DLD1 (cell line): ENCODE measurements around the gene CTDSP2.
"Not testable (repeated sequence)": the region's sequence is repeated elsewhere in the genome, so short reads cannot be mapped to it uniquely, and the experiment has no call there.

Experiments used
- in situ Hi-C: cut with HindIII; loops from 2 replicates; pipeline ENCODE4 v1.10.0; 2017; ENCODE audit warnings: low sequenced_read_pairs

Gene CTDSP2

DNA sequence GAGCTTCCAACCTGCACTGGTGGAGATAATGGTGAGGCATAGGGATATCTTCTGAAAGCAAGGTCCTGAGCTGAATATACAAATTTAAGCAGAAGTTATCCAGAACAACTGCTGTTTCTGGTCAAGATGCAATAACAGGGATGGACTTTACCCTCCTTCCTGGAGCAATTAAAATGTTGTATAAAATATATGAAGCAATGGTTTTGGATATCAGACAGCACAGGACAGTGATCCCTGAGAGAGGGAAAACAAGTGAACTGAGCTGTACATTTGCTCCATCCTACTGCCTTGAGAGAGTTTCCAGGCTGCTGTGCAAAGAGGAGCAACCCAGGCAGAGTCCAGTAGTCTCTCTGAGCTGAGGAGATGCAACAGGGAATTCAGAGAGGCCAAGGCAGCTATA, 36.0 kb upstream of the CTDSP2 start:
- in situ Hi-C loops: no loop called here

DNA sequence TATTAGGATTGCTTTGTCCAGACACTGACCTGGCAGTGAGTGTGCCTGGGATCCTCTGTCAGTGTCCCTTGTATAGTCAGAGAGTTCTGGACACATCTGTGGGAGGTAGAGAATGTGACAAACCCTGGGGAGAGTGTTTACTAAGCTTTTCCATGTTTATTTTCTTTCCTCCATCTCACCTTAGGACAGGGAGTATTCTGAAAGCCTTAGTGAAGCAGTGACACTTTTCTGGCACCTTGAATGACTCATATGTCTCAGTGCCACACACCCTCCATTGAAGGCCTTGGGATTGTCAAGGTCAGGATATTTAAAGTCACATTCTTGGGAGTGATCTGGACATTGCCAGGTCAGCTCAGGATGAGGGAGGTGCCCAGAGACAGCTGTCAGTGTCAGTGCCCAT, 34.9 kb upstream of the CTDSP2 start:
- in situ Hi-C loops: no loop called here

DNA sequence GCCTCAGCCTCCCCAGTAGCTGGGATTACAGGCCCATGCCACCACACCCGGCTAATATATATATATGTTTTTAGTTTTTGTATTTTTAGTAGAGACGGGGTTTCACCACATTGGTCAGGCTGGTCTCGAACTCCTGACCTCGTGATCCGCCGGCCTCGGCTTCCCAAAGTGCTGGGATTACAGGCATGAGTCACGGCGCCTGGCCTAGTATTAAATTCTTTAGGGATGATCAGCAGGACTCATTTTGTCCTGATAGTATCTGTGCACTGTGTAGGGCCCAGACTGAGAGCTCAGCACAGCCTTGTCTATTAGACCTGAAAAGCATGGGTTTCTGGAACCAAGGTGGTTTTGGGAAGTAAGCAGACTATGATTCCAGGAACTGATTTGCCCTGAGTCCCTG, 34.5 kb upstream of the CTDSP2 start:
- in situ Hi-C loops: not testable (repeated sequence)

DNA sequence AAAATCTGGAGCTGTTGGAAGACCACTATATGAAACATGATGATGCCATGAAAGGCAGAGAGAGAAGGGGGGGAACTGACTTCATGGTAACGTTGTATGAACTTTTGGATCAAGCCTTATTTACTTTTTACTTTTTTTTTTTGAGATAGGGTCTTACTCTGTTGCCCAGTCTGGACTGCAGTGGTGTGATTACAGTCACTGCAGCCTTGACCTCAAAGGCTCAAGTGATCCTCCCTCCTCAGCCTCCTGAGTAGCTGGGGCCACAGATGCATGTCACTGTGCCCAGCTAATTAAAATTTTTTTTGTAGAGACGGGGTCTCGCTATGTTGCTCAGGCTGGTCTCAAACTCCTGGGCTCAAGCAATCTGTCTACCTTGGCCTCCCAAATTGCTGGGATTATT, 31.3 kb upstream of the CTDSP2 start:
- in situ Hi-C loops: loop anchor here (10.0 kb wide), 1 partner anchor 63 kb away; the partner anchor contains the start of gene AVIL

DNA sequence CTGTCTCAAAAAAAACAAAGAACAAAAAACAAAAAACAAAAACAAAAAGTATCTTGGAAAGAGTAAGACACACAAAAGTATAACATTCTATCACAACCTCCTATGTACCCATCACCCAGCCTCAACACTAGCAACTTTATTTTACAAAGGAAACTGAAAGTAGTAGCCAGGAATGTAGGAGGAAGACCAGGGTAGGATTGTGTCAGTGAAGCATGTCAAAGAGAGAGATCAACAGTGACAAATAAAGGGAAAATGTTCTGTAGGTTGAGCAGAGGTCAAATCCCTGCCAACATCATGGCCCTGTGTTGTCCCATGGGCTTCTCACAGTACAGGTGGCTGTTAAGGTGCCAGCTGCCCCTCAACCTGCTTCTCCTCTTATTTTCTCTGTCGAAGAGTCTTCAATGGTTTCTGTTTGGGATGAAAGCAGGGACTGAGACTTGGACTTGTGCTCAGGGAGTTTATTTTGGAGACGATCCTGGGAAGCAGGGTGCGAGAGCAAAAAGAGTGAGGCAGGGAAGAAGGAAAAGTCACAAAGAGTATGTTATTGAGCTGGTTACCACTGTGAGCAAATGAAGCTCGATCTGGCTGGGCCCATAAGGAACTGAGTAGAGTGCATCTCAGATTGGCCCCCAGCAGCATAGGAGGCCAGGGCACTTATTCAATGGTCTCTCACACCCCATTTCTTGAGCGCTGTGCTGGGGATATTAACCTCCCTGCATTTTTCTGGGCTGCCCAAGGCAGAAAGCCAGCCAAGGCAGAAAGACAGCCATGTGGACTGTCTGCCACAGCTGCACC, 29.4 kb upstream of the CTDSP2 start:
- in situ Hi-C loops: loop anchor here (10.0 kb wide), 1 partner anchor 61 kb away; the partner anchor contains the start of gene AVIL

DNA sequence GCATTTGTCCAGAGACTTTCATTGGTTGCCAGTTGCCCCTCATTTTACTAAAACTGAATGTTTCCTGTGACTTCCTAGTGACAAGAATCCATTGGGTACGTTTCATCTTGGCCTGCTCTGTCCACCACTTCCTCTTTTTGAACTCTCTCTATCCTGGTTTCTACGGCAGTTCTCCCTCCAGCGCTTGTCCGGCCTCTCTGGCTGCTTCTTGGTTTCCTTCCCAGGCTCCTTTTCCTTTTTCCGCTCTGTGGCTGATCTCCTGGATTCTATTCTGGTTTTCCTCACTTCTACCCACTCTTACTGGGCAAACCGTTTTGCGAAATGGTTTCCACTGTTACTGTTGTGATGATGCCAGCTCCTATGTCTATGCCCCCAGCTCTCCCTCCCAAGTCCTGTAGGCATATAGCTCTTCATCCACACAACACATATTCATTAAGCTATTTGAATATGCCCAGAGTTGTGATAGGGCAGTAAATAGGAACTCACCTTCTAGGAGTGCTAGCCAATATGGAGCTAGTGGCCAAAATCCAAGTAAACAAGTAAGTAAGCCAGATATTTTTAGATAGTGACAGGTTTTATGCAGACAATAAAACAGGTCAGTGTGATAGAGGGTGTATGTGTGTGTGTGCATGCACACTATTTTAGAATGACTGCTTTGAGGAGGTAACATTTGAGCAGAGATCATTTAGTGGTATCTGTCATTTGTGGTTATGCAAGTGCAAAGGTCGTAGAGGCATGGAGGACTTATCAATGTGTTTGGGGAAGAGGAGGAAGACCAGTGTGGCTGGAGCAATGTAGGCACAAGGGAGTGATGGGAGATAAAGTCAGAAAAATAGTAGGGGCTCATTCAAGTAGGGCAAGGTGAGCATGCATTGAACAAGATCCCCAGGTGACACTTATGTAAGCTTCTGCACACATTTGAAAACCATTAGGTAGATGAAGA, 27.9 kb upstream of the CTDSP2 start:
- in situ Hi-C loops: loop anchor here (10.0 kb wide), 1 partner anchor 60 kb away; the partner anchor contains the start of gene AVIL

DNA sequence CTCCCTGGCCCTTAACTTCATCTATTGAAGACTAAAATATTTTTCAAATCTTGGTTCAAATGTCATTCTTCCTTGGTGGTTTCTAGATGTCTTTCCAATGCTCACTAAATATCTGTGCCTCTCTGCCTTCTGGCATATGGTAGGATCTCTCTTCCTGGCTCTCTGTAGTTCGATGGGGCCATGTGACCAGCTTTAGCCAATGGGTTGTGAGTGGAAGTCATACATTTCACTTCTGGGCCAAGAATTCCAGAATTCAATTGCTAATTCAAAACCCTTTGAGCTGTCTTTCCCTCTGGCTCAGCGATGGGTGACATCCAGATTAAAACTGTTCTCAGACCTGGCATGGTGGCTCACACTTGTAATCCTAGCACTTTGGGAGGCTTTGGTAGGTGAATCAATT, 25.8 kb upstream of the CTDSP2 start:
- in situ Hi-C loops: loop anchor here (10.0 kb wide), 1 partner anchor 58 kb away; the partner anchor contains the start of gene AVIL

DNA sequence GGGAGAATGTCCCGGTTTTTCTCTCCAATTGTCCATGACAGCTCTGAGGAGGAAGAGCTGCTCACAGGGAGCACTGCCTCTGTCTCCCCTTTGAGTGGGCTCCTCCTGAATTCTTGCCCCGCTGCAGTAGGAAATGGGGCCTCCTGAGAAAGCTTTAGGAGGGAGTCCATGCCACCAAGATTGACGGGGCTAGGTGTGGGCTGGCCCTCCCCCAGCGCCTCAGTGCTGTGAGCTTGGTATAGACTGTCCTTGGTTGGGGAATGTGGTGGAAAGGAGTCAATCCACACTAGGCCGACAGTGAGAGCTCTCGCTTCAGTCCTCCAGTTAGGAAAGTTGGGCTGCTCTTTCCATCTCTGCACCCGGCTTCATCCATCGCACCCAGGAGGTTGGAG, 23.4 kb upstream of the CTDSP2 start:
- in situ Hi-C loops: loop anchor here (10.0 kb wide), 1 partner anchor 55 kb away; the partner anchor contains the start of gene AVIL

DNA sequence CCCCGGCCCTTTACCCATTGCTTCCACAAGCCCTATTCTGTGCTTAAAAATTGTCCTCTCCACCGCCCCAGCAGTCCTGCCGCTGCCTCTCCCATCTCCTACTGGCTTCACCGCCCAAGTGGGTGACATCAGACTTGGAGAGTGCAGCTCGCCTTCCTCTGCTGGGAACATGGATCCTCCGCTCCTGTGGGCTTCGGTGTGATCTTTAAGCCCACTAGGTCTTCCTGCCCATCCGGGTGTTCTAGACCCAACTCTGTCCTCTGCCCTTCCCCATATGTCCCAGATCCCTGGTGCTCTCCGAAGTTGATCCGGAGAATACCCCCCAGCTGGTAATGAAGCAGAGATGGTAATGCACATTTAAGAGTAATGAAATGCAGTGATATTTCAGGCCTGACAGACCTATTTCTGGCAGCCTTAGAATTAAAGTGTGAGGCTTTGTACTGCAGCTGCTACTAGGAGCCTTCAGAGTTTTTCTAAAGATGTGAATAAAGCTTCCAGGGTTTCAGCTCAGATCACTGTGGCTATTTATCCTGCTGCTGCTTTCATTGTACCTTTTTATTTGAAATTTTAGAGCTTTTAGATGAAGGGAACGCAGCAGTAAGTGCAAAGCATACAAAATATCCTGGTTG, 22.9 kb upstream of the CTDSP2 start:
- in situ Hi-C loops: no loop called here

DNA sequence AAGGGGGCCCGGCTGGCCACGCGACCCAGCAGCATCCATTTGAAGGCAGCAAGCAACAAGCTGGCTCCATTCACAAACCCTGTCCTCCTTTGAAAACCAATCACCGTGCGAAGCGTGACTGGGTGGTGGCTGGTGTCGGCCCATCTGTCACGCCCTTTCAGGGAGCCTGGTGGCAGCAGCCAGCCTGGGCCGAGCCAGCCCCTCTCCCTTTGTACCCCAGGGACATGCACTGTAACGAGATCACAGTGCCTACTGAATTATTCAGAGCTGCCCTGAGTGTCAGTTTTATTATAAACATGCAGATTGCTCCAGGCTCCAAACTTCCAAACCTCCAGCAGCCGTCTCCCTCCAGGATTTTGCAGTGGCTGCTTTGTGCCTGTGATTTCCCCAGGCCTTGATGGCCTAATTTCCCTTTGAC, 22.3 kb upstream of the CTDSP2 start:
- in situ Hi-C loops: no loop called here

DNA sequence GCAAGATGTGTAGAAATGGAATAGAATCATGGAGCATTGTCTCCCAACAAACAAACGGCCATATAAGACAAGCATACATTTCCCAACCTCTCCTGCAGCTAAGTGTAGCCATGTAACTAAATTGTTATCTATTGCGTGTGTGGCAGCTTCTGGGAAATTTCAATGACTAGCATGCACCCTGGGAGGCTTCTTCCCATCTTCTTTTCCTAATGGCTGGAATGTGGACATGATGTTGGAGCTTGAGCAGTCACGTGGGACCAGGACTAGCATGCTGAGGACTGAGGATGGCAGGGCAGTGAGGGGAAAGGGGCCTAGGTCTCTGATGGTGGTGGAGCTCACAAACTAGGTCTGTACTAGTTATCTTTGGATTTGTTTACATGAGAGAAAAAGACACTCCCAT, 21.7 kb upstream of the CTDSP2 start:
- in situ Hi-C loops: no loop called here

DNA sequence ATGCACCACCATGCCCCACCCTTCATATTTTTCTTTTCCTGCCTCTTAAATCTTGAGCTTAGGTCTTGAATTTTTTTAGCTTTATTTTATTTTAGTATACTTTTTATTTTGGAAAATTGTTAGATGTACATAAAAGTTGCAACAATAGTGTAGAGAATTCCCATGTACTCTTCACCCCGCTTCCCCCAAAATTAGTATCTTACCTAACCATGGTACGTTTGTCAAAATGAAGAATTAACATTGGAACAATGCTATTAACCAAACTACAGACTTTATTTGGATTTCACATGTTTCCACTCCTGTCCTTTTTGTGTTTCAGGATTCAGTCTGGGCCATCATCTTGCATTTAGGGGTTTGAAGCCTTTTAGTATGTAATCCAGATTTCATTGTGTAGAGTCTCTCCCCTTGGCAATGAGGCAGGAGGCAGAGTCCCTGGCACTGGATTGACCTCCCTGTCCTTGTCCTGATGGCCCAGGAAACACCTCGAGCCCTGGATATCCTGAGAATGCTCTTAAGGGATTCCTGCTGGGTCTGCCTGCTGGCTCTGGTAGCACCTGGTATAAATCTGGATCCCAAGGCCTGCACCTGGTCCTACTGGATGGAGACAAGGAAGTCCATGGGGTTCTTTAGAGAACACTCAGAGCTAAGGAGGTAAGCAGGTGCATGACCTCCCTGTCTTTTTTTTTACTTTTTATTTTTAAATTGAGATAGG, 19.9 kb upstream of the CTDSP2 start:
- in situ Hi-C loops: no loop called here

DNA sequence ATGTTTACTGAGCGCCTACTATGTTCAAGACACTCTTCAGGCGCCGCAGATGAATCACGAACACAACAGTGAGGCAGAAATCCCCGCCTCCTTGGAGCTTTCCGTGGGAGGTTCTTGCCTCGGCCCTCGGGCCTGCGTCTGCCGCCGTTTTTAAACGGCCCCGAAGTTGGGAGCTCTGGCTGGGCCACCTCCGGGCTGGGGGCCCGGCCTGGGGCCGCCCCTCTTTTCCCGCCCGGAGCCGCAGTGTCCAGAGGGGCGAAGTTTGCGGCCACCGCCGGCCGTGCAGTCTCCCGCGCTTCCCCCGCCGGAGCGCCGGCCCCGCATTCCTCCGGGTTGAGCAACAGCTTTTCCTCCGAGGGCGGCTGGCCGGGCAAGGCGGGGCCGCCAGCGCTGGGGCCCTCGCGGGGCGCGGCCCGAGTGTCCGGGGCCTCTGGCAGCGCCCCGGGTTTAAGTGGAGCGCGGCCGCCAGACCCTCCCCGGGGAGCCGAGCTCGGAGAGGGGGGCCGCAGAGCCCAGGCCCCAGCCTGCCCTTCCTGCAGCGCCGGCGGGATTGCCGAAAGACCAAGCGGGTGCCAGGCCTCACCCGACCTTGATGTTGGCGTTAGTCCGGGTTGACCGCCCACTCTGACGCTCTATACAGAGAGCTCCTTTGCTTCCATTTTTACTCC, 18.7 kb upstream of the CTDSP2 start:
- in situ Hi-C loops: no loop called here

DNA sequence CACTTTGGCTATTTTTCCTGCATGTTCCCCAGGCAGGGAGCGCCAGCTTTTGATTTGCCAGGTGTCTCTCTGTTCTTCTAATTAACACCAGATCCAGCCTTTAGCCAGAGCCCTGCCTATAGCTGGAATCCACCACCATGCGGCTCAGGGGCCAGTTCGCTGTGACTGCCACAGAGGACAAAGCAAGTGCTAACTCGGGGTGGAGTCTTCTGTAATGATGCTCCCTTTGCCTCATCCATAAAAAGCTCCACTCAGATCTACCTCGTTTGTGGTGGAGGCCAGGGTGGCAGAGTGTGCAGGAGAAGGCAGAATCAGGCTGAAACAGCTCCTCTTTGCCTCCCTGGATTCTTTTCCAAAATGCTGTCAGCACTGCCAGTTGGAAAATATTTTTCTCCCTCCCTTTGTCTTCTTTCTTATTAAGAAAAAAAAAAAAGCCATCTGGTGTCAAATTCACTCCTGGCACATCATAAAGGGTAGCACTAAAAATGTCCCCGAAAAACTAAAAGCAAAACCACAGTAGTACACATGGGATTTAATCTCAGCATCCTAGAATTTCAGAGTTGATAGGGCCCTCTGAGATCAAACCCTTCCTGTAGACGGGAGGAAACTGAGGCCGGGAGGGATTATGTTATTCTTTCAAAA, 18.0 kb upstream of the CTDSP2 start:
- in situ Hi-C loops: no loop called here

DNA sequence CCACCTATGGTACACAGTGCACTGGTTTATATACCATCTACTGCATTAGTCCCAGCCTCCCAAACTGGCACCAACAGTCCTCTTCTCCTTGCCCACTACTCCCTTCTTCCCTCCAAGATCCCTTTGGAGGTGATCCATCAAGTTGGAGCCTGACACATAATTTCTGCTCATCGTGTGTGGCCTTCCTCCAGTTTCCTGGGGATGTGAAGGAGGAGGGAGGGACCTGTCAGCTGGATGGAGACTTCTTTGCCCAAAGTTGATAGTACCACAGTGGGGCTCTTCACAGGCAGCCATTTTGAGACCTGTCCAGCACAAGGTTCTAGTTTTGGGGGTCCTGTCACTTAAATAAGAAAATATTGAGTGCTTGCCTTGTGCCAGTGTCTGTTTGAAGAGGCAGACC, 17.1 kb upstream of the CTDSP2 start:
- in situ Hi-C loops: no loop called here

DNA sequence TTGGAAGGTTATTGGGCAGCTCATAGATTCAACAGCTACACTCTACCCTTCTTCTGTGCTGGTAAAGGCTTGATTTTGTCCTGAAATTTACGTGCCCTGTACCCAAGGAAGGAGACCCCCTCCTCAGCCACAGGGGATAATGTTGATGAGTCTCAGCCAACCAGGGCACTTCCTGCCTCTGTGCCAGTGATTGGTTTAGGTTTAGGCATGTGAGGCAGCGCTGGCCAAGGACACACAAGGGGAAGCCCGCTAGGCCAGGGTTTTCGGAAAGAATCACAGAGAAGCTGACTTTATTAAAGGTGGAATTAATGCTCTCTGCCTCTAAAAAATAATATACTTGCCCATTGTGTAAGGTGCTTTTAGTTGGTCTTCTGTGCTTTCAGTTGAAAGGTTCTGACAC, 15.4 kb upstream of the CTDSP2 start:
- in situ Hi-C loops: no loop called here

DNA sequence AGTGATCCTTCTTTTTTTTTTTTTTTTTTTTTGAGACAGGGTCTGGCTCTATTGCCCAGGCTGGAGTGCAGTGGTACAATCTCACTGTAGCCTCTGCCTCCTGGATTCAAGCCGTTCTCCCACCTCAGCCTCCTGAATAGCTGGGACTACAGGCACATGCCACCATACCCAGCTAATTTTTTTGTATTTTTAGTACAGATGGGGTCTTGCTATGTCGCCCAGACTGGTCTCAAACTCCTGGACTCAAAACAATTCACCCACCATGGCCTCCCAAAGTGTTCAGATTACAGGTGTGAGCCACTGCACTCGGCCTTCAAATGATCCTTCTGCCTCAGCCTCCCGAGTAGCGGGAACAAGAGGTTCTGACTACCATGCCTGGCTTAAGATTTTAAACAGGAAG, 14.4 kb upstream of the CTDSP2 start:
- in situ Hi-C loops: not testable (repeated sequence)

DNA sequence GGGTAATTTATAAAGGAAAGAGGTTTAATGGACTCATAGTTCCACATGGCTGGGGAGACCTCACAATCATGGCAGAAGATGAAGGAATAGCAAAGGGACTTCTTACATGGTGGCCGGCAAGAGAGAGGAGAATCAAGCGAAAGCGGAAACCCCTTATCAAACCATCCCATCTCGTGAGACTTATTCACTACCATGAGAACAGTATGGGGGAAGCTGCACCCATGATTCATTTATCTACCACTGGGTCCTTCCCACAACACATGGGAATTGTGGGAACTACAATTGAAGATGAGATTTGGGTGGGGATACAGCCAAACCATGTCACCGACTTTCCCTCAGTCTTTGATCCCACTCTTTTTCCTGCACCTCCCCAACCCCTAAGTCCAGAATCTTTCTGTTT, 12.6 kb upstream of the CTDSP2 start:
- in situ Hi-C loops: no loop called here

DNA sequence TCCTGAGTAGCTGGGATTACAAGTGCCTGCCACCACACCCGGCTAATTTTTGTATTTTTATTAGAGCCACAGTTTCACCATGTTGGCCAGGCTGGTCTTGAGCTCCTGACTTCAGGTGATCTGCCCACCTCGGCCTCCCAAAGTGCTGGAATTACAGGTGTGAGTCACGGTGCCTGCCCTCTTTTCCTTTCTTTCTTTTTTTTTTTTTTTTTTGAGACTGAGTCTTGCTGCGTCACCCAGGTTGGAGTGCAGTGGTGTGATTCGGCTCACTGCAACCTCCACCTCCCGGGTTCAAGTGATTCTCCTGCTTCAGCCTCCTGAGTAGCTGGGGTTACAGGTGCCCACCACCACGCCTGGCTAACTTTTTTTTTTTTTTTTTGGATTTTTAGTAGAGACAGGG, 11.6 kb upstream of the CTDSP2 start:
- in situ Hi-C loops: not testable (repeated sequence)

DNA sequence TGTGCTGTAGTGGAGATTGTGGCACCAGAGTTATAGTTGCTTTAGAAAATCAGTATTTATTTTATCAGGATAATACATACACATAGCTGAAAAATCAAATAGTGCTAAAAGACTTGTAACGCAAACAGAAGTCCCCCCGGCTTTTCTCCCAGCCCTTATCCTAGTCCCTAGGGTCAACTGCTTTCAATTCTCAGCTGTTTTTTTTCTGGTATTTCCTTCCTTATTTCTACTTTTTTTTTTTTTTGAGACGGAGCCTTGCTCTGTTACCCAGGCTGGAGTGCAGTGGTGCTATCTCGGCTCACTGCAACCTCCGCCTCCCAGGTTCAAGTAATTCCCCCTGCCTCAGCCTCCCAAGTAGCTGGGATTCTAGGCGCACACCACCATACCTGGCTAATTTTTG, 8.4 kb upstream of the CTDSP2 start:
- in situ Hi-C loops: no loop called here
